Gastroesophageal sphincter (tissue), 3 donors: ENCODE data around the gene LIF.

Experiments used
- POLR2A ChIP-seq, 2 donors: fragments of 450-650 bp; IDR thresholded peaks; one replicate each; pipeline ENCODE4 v1.6.1; 2017; ENCODE audit warnings: antibody characterized with exemption in 2 of 2, mild to moderate bottlenecking in 2 of 2, moderate library complexity in 1 of 2
- TF ChIP-seq, protein P1 (sequence below), 4 experiments: fragments of 200-600 bp in 2 of 4; fragments of 450-650 bp in 2 of 4; sonication (generic) in 1 of 4; IDR thresholded peaks; one replicate each; pipeline ENCODE4 v1.5.1; 2017 to 2019; ENCODE audit warnings: antibody characterized with exemption in 4 of 4, mild to moderate bottlenecking in 2 of 4, moderate library complexity in 2 of 4

DNA sequence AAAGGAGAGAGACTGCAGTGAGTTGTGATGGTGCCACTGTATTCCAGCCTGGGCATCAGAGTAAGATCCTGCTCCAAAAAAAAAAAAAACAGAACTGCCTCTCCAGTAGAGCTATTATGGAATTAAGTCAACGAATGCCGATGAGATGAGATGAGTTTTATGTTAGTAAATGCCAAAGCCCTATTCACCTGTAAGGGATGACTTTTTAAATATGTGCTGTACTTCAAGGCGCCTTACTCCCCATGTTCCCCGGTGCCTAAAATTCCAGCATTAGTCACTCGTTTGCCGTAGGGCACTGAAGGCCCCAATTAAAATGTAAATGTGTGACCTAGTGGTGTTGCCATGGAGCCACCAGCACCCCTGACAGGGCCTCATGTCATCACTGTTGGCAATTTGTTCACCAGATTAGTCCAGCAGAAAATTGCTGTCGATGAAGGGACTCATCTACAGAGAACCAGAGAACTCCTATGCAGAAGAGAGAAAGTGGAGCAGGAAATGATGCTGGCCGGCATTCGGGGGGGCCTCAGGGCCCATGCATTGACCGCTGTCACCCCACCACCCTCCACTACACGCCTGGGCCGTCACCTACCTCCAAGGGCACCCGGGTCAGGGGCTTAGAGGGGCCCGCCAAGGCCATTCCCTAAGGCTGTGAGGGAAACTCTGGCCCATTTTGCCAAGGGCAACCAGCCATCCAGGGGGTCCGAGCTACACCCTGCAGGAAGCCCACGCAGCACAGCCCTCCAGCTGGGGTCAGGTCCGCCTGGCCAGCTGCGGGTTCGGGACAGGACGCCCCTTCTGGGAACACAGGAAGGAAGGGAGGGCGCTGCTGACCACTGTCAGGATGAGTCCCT, 17.8 kb downstream of the LIF start:
- no peak for TF ChIP-seq POLR2A (IDR thresholded peaks at IDR 0.05)
- TF ChIP-seq, protein P1, sequence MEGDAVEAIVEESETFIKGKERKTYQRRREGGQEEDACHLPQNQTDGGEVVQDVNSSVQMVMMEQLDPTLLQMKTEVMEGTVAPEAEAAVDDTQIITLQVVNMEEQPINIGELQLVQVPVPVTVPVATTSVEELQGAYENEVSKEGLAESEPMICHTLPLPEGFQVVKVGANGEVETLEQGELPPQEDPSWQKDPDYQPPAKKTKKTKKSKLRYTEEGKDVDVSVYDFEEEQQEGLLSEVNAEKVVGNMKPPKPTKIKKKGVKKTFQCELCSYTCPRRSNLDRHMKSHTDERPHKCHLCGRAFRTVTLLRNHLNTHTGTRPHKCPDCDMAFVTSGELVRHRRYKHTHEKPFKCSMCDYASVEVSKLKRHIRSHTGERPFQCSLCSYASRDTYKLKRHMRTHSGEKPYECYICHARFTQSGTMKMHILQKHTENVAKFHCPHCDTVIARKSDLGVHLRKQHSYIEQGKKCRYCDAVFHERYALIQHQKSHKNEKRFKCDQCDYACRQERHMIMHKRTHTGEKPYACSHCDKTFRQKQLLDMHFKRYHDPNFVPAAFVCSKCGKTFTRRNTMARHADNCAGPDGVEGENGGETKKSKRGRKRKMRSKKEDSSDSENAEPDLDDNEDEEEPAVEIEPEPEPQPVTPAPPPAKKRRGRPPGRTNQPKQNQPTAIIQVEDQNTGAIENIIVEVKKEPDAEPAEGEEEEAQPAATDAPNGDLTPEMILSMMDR (IDR thresholded peaks at IDR 0.05), result no peak
